COLO668 (cell line): ENCODE measurements around the gene EGF.
"Not testable (repeated sequence)": the region's sequence is repeated elsewhere in the genome, so short reads cannot be mapped to it uniquely, and the experiment has no call there.

Experiments
- DNase-seq: peaks from one replicate; lab custom pipeline; 2025; ENCODE audit not compliant: unreplicated experiment; lab: John Stamatoyannopoulos, UW

The EGF gene

GRCh38 chr4:109912706-109913595 lies at the start of gene EGF:
Gene EGF, plus strand, starts transcription at chr4:109912883. Its CDS starts 453 bp downstream, at chr4:109913336.
- no peak for DNase-seq

- DNase-seq: no peak
Measured at GRCh38 chr4:109864134-109864533, 48.5 kb upstream of the EGF start.

GRCh38 chr4:109870061-109870460 lies 42.6 kb upstream of the EGF start:
- no peak for DNase-seq

GRCh38 chr4:109872065-109872464 lies 40.6 kb upstream of the EGF start:
- no peak for DNase-seq

GRCh38 chr4:109872950-109873656 lies 39.6 kb upstream of the EGF start:
- DNase-seq: no peak

- no peak for DNase-seq
Measured at GRCh38 chr4:109873791-109874514, 38.7 kb upstream of the EGF start.

GRCh38 chr4:109875106-109875505 lies 37.6 kb upstream of the EGF start:
- no peak for DNase-seq

GRCh38 chr4:109875553-109875952 lies 37.1 kb upstream of the EGF start:
- not testable (repeated sequence) for DNase-seq

GRCh38 chr4:109876634-109877265 lies 35.9 kb upstream of the EGF start:
- no peak for DNase-seq

- DNase-seq: no peak
Measured at GRCh38 chr4:109877400-109877799, 35.3 kb upstream of the EGF start.

GRCh38 chr4:109878355-109878754 lies 34.3 kb upstream of the EGF start:
- DNase-seq: no peak

- no peak for DNase-seq
Measured at GRCh38 chr4:109879081-109879480, 33.6 kb upstream of the EGF start.

GRCh38 chr4:109879636-109880314 lies 32.9 kb upstream of the EGF start:
- no peak for DNase-seq

- DNase-seq: no peak
Measured at GRCh38 chr4:109886303-109886702, 26.4 kb upstream of the EGF start.

GRCh38 chr4:109887071-109887470 lies 25.6 kb upstream of the EGF start:
- DNase-seq: no peak

- no peak for DNase-seq
Measured at GRCh38 chr4:109890076-109890475, 22.6 kb upstream of the EGF start.

- no peak for DNase-seq
Measured at GRCh38 chr4:109902559-109903251, 10.0 kb upstream of the EGF start.

- no peak for DNase-seq
Measured at GRCh38 chr4:109908731-109909130, 4.0 kb upstream of the EGF start.

- DNase-seq: no peak
Measured at GRCh38 chr4:109910256-109910655, 2.4 kb upstream of the EGF start.
